Mononuclear cell (primary cell): ENCODE data around the gene CCDC92. TPM values are rescaled to one million over a fixed set of nuclear protein-coding genes. Genes with fewer than 3 reads are reported as not detected.

Experiments
- H3K27me3 ChIP-seq: 2 replicates; pipeline ENCODE4 v1.6.0; 2011; ENCODE audit warnings: low read length, control low read depth; ENCODE audit not compliant: insufficient read depth
- H3K4me1 ChIP-seq: 2 replicates; pipeline ENCODE4 v1.5.1; 2011; ENCODE audit warnings: mild to moderate bottlenecking, low read length, control low read depth; ENCODE audit not compliant: insufficient read depth
- H3K4me3 ChIP-seq: 2 replicates; pipeline ENCODE4 v1.5.1; 2011; ENCODE audit warnings: mild to moderate bottlenecking, low read length, moderate library complexity
- H3K9me3 ChIP-seq: 2 replicates; pipeline ENCODE4 v1.5.1; 2011; ENCODE audit warnings: low read depth, mild to moderate bottlenecking, control low read depth, low read length
- total RNA-seq: library from RNA; depleted of rRNA; stranded (reverse); fragments of >200 nt; gene quantifications from one replicate; pipeline ENCODE4 v1.2.3, GENCODE V29; 2012

The CCDC92 gene, protein sequence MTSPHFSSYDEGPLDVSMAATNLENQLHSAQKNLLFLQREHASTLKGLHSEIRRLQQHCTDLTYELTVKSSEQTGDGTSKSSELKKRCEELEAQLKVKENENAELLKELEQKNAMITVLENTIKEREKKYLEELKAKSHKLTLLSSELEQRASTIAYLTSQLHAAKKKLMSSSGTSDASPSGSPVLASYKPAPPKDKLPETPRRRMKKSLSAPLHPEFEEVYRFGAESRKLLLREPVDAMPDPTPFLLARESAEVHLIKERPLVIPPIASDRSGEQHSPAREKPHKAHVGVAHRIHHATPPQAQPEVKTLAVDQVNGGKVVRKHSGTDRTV
- 5.9 TPM for total RNA-seq

DNA sequence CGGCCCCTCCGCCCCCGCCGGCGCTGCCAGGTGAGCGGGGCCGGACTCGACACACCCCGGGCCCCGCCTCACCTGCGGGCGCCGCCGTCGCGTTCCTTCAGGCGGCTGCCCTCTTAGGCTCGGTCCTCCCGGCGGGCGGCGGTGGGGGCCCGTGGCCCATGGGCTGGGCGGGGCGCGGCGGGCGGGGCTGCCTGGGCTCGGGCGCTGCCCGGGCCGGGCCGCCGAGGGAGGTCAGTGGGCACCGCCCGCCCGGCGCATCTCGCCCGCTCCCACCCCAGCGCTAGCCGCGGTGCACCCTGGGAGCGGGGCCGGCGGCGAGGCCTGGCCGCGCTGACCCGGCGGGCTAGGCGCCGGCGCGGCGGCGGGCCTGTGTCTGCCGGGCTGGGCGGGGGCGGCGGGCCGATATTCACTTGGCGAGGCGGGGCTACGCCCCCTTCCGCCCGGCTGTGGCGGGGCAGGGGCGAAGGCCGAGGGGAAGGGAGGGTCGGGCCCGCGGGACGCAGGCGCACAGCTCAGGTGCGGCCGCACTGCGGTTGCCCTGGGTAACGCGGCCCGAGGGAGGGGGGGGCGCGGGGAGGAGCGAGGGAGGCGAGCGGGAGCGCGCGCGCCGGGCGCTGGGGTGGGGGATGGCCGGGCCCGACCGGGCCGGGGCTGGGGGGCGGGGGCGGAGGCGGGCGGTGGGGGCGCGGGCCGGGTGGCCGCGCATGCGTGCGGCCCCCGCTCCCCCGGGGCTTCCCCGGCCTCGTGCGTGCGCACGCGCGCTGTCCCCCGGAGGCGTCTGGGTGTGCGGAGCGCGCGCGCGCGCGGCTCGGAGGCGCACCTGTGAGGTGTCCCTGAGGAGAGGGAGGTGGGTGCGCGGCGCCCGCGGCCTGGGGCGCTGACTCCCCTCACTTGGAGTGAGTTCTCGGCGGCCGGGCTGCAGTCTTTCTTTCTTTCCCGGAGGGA, at the start of gene CCDC92, which contains the start of gene ZNF664:
TSS of gene CCDC92 (minus strand) at position 375 of the 945 bp plus-strand sequence. CDS start 28,526 bp downstream, outside the sequence.
TSS of gene ZNF664 (plus strand) at position 759 of the 945 bp plus-strand sequence. CDS start 38,930 bp downstream, outside the sequence.
- Histone ChIP-seq H3K4me3 (peak within 1 kb of the TSS; percentile 59), H3K4me1 (peaks cover 17% of the 10 kb centered on the region), H3K9me3 (no peaks in the 10 kb centered on the region), H3K27me3 (peaks cover 5% of the 10 kb centered on the region)

DNA sequence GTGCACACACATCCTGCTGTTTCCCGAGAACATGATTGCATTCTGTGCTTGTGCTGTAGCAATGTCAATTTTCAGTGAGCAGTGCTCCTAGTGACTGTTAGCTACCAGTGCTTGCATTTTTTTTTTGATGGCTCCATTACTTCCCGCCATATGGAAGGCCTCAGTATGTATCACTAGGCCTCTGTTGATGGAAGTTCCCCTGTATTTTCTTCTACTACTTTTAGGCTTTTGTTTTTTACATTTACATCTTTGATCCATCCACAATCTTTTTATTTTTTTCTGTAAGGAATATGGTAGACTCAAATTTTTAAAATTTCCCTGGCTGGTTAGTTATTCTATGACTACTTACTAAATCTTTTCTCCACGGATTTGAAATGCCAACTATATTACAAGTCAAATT, 49.5 kb upstream of the CCDC92 start:
- Histone ChIP-seq H3K4me1 (peaks cover 12% of the 10 kb centered on the region), H3K27me3 (no peaks in the 10 kb centered on the region), H3K9me3 (no peaks in the 10 kb centered on the region), H3K4me3 (no peak overlapping the region)

DNA sequence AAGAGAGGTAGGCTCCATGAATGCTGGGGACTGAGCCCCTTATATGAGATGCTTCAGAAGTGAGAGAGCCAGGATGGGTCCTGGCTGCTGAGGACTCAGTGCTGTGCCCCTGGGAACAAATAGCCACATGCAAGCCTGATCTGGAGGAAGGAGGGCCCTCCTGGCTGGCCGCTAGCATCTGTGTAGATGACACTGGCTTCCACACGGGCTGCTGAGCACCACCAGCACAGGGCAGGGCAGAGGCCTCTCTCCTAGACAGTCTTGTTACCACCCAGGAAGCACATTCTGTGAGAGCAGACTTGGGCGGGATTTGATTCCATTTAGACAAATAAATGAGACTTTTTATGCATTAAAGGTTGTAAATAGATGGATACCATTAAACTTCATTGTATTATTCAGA, 48.4 kb upstream of the CCDC92 start:
- no peaks in the 10 kb centered on the region for H3K9me3 ChIP-seq
- no peaks in the 10 kb centered on the region for H3K27me3 ChIP-seq
- H3K4me1 ChIP-seq, result peaks cover 12% of the 10 kb centered on the region
- H3K4me3 ChIP-seq, result no peak overlapping the region

DNA sequence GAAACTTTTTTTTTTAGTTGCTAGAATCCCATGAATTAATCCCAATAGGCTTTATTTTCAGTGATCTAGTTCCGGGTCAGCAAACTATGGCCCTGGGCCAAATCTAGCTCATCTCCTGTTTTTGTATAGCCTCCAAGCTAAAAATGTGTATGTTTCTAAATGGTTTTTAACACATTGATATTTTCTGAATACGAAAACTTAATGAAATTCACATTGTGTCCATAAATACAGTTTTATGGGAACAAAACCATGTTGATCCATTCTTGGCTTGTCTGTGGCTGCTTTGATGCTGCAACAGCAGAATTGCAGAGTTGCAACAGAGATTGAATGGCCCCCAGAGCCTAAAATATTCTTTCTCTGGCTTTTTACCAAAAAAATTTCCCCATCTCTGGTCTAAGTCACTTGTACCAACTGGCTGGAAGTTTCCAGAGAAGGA, 47.9 kb upstream of the CCDC92 start:
- H3K4me3 ChIP-seq, result no peak overlapping the region
- H3K4me1 ChIP-seq, result peaks cover 12% of the 10 kb centered on the region
- no peaks in the 10 kb centered on the region for H3K27me3 ChIP-seq
- H3K9me3 ChIP-seq, result no peaks in the 10 kb centered on the region

DNA sequence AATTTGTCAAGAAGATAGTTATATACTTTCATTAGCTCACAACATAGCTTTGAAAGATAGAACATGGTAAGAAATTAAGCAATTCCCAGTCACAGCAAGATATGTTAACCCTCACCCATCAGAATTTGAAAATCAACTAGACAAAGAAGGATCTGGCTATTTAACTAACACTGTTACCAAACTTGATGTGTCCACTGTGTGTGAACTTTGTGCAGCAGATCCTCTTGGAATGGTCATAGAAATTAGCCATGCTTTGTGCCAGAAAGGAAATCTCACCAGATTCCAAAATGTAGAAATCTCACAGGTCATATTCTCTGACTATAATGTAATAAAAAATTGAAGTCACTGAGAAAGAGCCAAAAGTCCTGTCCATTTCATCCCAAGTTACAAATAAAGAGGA, 46.5 kb upstream of the CCDC92 start:
- Histone ChIP-seq H3K4me3 (no peak overlapping the region), H3K27me3 (no peaks in the 10 kb centered on the region), H3K9me3 (no peaks in the 10 kb centered on the region), H3K4me1 (peaks cover 2% of the 10 kb centered on the region)

DNA sequence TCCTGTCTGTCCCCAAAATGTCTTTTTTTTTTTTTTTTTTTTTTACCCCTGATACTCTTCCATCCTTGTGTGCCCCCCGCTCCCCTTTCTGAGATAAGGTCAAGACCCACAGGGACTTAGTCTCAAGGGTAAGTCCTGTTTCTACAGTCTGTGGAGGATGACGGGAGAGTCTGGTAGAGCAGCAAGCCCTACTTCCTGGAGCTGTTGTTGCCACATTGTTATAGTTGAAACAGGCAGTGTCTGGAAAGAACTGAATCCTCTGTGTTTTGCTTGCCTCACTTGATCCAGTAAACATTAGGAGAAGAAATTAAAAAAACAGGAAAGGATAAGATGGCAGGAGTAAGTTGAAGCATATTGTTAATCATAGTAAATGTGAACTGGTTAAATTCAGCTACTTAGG, 45.9 kb upstream of the CCDC92 start:
- no peak overlapping the region for H3K4me3 ChIP-seq
- no peaks in the 10 kb centered on the region for H3K27me3 ChIP-seq
- H3K4me1 ChIP-seq, result no peaks in the 10 kb centered on the region
- H3K9me3 ChIP-seq, result no peaks in the 10 kb centered on the region

DNA sequence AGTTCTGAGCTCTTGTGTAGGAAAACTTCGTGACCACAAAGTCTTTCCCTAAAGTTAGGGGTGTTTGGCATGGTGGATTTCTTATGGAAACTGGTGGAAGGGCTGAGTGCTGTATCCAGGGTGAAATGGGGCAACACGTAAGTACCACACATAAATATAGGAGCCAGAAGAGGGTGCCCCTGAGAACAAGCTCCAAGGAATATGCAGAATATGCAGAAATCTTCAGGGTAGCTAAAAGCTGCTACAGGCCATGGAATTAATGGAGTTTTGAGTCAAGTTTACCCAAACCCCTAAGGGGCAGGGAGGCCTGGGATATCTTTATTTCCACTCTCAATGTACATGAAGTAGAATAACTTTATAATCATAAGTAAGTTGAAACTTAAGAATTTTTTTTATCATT, 44.4 kb upstream of the CCDC92 start:
- no peak overlapping the region for H3K4me3 ChIP-seq
- H3K9me3 ChIP-seq, result no peaks in the 10 kb centered on the region
- H3K27me3 ChIP-seq, result no peaks in the 10 kb centered on the region
- no peaks in the 10 kb centered on the region for H3K4me1 ChIP-seq

DNA sequence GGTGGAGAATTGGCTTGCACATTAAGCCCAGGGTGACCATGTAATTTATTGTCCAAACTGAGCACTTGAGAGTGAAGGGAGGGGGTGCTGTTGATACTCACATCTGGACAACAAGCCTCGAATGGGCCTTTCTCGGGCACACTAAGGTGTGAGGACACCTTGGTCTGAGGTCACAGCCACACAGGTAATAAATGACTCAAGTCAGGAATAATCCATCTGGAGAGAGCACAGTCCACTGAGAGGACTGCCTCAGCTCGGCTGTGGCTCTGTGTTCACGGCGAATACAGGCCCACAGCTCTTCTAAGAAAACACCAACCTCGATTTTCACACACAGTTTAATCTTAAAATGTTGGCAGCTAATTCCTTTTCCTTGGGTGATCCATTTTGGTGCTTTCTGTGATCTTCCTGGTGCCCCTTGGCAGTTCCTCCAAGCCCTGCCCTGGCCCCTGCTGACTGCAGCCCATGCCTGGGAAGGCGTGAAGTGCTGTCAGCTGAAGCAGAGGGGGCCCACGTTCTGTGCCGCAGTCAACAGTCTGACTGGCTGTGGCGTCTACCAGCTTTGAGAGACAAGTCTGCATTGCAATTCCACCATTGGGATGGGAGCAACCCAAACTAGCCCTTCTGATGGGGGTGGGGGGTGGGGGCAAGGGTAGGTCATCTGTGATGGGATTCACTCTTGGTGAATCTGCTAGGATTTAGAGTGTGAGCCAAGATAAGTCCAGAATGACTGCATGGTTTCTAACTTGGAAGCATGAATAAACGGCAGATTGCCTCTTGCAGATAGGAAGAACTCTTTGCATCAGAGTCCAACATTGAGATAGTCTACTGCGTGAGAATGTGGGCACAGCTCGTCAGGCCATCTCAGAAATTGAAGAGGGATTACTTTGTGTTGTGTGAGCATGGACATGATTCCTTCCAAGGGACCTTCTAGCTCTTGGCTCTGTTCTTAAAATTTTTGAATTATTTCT, 43.1 kb upstream of the CCDC92 start:
- no peak overlapping the region for H3K4me3 ChIP-seq
- H3K4me1 ChIP-seq, result no peaks in the 10 kb centered on the region

DNA sequence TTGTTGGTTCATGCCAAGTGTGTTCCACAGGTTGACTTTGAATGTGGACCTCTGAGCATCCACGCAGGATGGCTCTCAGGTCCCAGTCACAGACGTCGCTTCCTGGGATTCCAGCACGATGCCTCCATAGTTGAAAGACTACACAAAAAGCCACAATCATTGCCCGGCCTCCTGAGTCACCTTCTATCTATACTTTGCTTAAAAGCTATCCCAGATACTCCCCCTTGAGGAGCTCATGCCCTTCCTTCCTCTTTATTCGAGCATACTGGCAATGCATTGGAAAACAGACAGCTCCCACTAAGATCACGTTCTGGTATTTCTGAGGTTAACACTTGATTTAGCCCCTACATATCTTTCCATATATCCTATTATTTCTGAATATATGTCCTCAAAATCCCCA, 40.4 kb upstream of the CCDC92 start:
- no peaks in the 10 kb centered on the region for H3K27me3 ChIP-seq
- no peaks in the 10 kb centered on the region for H3K9me3 ChIP-seq
- peaks cover 3% of the 10 kb centered on the region for H3K4me1 ChIP-seq
- no peak overlapping the region for H3K4me3 ChIP-seq

More for the DNA sequence above, 43.1 kb upstream of the CCDC92 start:
- Histone ChIP-seq H3K9me3 (no peaks in the 10 kb centered on the region), H3K27me3 (no peaks in the 10 kb centered on the region)

DNA sequence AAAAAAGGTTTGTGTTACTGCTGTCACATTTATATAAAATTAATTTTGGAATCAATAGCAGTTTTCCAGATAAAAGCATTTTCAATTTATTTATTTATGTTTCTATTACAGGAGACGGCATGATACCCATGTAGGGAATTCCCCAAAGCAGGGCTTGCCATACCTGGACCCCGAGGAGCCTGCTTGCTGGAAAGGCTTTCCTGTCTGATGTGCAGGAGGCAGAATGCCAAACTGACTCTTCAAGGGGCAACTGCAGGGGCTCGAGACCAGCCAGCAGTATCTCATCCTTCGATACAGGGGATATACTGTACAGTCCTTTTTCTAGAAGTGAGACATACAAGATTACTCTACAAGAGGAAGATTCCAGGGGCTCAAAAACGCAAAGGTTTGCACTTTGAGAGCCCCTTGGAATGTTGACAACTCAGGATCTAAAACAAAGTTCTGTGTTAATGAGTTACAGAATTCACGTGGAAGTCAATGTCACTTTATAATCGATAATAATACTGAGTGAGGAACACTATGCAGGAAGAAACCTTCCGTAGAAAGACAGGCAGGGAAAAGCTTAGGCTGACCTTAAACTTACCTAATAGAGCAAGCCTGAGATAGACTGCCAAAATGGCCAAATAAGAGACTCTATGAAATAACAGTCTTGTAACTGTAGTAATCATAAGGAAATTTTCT, 38.9 kb upstream of the CCDC92 start:
- H3K4me1 ChIP-seq, result peaks cover 17% of the 10 kb centered on the region
- H3K27me3 ChIP-seq, result no peaks in the 10 kb centered on the region
- no peaks in the 10 kb centered on the region for H3K9me3 ChIP-seq
- H3K4me3 ChIP-seq, result no peak overlapping the region

DNA sequence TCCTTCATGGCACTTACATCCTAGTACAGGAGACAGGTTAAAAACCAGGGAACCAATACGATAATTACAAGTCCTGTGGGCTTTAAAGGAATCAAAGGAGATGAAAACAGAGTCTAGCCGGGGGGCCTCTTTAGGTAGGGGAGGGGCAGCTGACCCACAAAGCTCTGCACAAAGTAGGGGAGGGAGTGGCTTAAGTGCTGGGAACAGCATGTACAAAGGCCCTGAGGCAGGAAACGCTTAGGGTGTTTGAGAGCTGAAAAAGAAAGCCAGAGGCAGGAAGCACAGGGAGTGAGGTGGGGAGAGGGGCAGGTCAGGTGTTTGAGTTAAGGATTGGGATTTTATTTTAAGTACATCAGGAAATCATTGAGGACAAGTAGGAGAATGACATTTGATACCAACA, 38.1 kb upstream of the CCDC92 start:
- H3K4me3 ChIP-seq, result no peak overlapping the region
- H3K4me1 ChIP-seq, result peaks cover 26% of the 10 kb centered on the region
- H3K9me3 ChIP-seq, result no peaks in the 10 kb centered on the region
- no peaks in the 10 kb centered on the region for H3K27me3 ChIP-seq

DNA sequence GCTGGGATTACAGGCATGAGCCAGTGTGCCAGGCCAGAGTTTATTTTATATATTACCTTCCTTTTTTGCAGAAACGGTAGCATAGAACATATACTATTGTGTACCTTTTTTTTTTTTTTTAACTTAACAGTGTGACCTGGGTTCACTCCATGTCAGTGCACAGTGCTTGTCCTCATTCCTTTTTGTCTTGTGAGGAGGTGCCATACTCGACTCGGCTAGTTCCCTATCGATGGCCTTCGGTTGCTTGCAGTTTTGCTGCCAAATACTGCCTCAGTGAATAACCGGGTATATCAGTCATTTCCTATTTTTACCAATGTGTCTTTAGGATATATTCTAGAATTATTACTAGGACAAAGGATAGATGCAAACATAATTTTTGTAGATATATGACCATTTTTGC, 37.1 kb upstream of the CCDC92 start:
- Histone ChIP-seq H3K9me3 (no peaks in the 10 kb centered on the region), H3K4me3 (no peak overlapping the region), H3K27me3 (no peaks in the 10 kb centered on the region), H3K4me1 (peaks cover 28% of the 10 kb centered on the region)

DNA sequence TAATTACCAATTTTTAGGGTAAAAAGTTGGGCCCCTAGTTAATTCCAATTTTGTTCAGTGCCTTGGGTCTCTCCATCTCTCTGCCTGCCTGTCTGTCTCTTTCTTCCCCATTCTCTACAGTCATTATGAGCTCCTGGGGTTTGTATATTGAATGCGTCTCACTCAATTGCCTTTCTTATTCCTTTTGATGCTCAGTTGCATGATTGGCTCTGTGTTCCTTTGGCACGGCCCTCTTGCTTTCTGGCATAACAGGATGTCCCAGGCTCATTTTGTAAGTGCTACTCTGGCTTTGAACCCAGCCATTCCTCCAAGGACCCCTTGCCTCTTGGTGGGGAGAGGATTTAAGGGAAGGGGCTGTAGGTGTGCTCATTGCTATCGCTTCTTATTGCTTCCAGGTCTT, 36.0 kb upstream of the CCDC92 start:
- peaks cover 28% of the 10 kb centered on the region for H3K4me1 ChIP-seq
- H3K4me3 ChIP-seq, result no peak overlapping the region
- no peaks in the 10 kb centered on the region for H3K9me3 ChIP-seq
- no peaks in the 10 kb centered on the region for H3K27me3 ChIP-seq
